Thoracic aorta (tissue), 2 donors: Measurements from ENCODE around the gene SETD3. TPM values are rescaled to one million over a fixed set of nuclear protein-coding genes. Genes with fewer than 3 reads are reported as not detected.

Source experiments
- ATAC-seq: fragments of 150-250 bp; one replicate; pipeline ENCODE4 v1.8.0; 2017; ENCODE audit warnings: low read depth; ENCODE audit not compliant: insufficient number of reproducible peaks, low FRiP score
- DNase-seq: peaks from one replicate; pipeline ENCODE4 v3.0.0-alpha.2; 2020; ENCODE audit warnings: low spot score
- H3K27ac ChIP-seq, 2 donors: fragments of 200-600 bp; sonication (generic); 1 replicate in 1 of 2; 2 replicates in 1 of 2; pipeline ENCODE4 v1.5.1; 2016; ENCODE audit warnings: mild to moderate bottlenecking in 2 of 2, moderate library complexity in 2 of 2
- H3K27me3 ChIP-seq: fragments of 200-600 bp; sonication (generic); replicated peaks from 2 replicates; pipeline ENCODE4 v1.6.0; 2016; ENCODE audit warnings: mild to moderate bottlenecking; ENCODE audit not compliant: insufficient read depth
- H3K36me3 ChIP-seq: fragments of 200-600 bp; sonication (generic); one replicate; pipeline ENCODE4 v1.5.1; 2016
- H3K4me1 ChIP-seq, 2 donors: fragments of 200-600 bp; sonication (generic); 1 replicate in 1 of 2; 2 replicates in 1 of 2; pipeline versions ENCODE4 v1.5.1 to v1.6.0; 2016; ENCODE audit warnings: low read depth in 2 of 2, mild to moderate bottlenecking in 1 of 2; ENCODE audit not compliant: control insufficient read depth in 1 of 2
- H3K4me3 ChIP-seq: fragments of 200-600 bp; sonication (generic); 2 replicates; pipeline ENCODE4 v1.5.1; 2016; ENCODE audit warnings: mild to moderate bottlenecking
- H3K9me3 ChIP-seq: fragments of 200-600 bp; sonication (generic); 2 replicates; pipeline ENCODE4 v1.5.1; 2016
- total RNA-seq, 2 donors: library from RNA; depleted of rRNA; stranded (reverse); fragments of >200 nt; gene quantifications; one replicate each; pipeline versions ENCODE4 v1.1.0 to v1.2.3, GENCODE V29; 2016
- TF ChIP-seq, protein P1 (sequence below): fragments of 200-600 bp; sonication (generic); IDR thresholded peaks from one replicate; pipeline ENCODE4 v1.5.1; 2019; ENCODE audit warnings: antibody characterized with exemption

The SETD3 gene
- total RNA-seq, 2 donors from 2014 or later: 70.8 to 76.8 TPM

DNA sequence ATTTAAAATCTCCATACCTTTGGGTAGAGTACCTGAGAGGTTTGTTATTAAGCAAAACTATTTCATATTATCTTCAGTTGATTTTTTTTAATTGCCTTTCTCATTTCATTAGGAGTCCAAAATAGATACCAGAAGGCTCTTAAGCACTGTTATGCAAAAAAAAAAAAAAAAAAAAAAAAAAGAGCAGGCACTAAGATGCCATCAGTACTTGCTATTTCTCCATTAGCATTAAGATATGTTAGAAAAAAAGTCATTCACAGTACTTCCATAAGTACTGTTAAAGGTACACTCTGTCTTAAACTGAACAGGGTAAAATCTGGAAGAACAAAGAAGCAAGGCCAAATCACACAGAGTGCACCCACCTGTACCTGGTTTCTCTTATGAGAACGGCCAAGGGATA lies 57.2 kb downstream of the SETD3 start:
- Histone ChIP-seq H3K27ac (no peak overlapping the region), H3K9me3 (no peaks in the 10 kb centered on the region), H3K4me1 (no peaks in the 10 kb centered on the region), H3K4me3 (no peak overlapping the region), H3K27me3 (no peaks in the 10 kb centered on the region), H3K36me3 (no peaks in the 10 kb centered on the region)
- no peak for DNase-seq
- ATAC-seq: no peak
- TF ChIP-seq, protein P1, sequence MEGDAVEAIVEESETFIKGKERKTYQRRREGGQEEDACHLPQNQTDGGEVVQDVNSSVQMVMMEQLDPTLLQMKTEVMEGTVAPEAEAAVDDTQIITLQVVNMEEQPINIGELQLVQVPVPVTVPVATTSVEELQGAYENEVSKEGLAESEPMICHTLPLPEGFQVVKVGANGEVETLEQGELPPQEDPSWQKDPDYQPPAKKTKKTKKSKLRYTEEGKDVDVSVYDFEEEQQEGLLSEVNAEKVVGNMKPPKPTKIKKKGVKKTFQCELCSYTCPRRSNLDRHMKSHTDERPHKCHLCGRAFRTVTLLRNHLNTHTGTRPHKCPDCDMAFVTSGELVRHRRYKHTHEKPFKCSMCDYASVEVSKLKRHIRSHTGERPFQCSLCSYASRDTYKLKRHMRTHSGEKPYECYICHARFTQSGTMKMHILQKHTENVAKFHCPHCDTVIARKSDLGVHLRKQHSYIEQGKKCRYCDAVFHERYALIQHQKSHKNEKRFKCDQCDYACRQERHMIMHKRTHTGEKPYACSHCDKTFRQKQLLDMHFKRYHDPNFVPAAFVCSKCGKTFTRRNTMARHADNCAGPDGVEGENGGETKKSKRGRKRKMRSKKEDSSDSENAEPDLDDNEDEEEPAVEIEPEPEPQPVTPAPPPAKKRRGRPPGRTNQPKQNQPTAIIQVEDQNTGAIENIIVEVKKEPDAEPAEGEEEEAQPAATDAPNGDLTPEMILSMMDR: no peak

DNA sequence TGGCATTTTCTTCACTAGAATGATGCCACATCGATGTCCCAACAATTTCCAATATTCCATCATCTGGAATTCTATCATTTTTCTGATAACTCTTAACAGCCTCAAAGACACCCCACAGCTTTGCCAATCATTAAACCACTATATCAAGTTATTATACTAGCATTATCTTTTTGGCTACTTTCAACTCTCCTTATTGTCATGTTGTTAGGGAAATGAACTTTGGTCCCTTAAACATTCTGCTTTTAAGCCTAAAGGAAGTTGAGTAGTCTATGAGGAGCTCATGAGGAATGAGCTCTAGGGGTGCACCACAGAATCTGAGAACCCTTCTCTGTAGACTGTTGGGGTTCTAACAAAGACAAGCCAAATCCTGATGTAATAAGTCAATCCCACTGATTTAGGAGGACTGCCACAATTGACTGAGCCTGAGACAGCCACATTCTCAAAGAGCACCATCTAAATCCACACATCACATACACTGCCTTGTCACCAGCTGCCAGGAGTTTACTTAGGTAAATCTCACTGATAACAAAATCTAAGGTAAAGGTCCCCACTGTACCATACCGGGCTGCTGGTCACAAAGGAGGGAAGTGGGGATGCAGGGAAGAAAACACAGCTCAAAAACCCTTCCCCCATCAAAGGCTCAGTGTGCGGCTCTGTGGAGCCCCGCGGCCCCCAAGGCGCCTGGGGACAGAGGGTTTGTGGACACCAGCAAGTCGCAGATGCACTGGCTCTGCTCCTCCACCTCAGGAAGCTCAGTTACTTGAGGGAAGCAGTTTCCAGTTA lies 58.2 kb downstream of the SETD3 start:
- no peak overlapping the region for H3K4me3 ChIP-seq
- no peaks in the 10 kb centered on the region for H3K4me1 ChIP-seq
- TF ChIP-seq, protein P1: no peak
- ATAC-seq (no peak), DNase-seq (no peak)
- no peaks in the 10 kb centered on the region for H3K9me3 ChIP-seq
- H3K36me3 ChIP-seq: no peaks in the 10 kb centered on the region
- no peak overlapping the region for H3K27ac ChIP-seq
- H3K27me3 ChIP-seq: no peaks in the 10 kb centered on the region

DNA sequence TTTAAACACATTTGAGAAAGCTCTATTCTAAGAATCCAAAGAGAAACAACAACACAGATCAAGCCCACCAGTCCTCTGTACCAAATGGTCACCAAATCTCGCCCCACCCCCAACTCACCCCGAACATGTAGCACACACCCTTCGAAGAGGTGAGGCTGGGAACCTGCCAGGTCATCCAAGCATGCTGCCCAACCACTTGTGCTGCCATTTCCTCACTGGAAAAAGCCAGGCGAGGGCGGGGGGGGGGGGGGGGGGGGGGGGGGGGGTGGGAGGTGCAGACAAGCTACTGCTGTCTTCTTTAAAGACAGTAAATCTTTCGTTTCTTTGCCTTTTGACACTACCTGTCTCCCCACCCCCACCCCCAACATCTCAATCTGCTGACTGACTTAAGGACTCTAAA lies 59.9 kb downstream of the SETD3 start:
- H3K36me3 ChIP-seq: no peaks in the 10 kb centered on the region
- H3K4me3 ChIP-seq: no peak overlapping the region
- no peak for ATAC-seq
- H3K27ac ChIP-seq: no peak overlapping the region
- no peak for DNase-seq
- TF ChIP-seq, protein P1: no peak
- no peaks in the 10 kb centered on the region for H3K9me3 ChIP-seq
- H3K27me3 ChIP-seq: no peaks in the 10 kb centered on the region
- H3K4me1 ChIP-seq: no peaks in the 10 kb centered on the region

DNA sequence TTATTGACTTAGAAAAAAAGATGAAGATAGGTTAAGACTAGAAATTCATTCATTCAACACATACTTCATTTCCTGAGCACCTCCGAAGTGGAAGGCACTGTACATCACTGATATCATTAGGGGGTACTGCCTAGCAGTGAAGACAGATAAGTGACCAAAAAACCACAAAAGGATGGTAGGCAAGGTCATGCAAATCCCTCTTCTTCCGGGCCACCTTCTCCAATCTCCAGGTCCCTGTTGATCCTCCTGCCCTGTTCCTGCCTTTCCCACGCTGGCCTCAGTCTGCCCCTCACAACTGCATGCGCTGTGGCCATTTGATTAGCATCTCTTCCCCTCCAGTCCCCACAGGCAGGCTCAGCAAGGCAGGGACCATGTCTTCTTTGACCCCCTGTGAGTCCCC lies 60.8 kb downstream of the SETD3 start:
- no peak overlapping the region for H3K4me3 ChIP-seq
- no peaks in the 10 kb centered on the region for H3K36me3 ChIP-seq
- no peaks in the 10 kb centered on the region for H3K4me1 ChIP-seq
- DNase-seq: no peak
- H3K9me3 ChIP-seq: no peaks in the 10 kb centered on the region
- ATAC-seq: no peak
- TF ChIP-seq, protein P1: no peak
- H3K27me3 ChIP-seq: no peaks in the 10 kb centered on the region
- no peak overlapping the region for H3K27ac ChIP-seq

DNA sequence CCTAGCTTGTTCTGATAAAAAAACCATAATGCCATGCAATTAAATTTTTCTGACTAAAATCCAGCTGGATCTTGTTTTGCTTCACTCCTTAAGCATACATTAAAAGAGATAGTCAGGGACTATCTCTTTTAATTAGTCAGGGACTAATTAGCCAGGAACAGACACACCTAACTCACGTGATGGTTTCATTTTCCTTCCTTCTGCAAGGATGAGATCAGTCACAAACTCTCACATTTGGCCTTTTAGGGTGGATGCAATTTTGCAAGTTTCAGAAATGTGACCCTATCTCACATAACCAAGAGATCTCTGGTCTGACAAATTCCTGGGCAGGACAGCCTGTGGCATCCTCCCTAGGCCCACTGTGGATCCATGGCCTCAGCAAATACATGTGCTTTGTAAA lies 62.4 kb downstream of the SETD3 start:
- Histone ChIP-seq H3K9me3 (no peaks in the 10 kb centered on the region), H3K27ac (no peak overlapping the region), H3K36me3 (no peaks in the 10 kb centered on the region), H3K4me1 (no peaks in the 10 kb centered on the region), H3K27me3 (no peaks in the 10 kb centered on the region), H3K4me3 (no peak overlapping the region)
- DNase-seq: no peak
- no peak for ATAC-seq
- TF ChIP-seq, protein P1: no peak
